MV-4-11 (cell line): Measurements from ENCODE around the gene MRM1.
A peak's percentile ranks its signal among the peaks of the same experiment; 100 is the strongest.

ENCODE experiments used
- DNase-seq: peaks from one replicate; lab custom pipeline; 2025; lab: John Stamatoyannopoulos, UW

MRM1 gene, protein sequence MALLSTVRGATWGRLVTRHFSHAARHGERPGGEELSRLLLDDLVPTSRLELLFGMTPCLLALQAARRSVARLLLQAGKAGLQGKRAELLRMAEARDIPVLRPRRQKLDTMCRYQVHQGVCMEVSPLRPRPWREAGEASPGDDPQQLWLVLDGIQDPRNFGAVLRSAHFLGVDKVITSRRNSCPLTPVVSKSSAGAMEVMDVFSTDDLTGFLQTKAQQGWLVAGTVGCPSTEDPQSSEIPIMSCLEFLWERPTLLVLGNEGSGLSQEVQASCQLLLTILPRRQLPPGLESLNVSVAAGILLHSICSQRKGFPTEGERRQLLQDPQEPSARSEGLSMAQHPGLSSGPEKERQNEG

DNA sequence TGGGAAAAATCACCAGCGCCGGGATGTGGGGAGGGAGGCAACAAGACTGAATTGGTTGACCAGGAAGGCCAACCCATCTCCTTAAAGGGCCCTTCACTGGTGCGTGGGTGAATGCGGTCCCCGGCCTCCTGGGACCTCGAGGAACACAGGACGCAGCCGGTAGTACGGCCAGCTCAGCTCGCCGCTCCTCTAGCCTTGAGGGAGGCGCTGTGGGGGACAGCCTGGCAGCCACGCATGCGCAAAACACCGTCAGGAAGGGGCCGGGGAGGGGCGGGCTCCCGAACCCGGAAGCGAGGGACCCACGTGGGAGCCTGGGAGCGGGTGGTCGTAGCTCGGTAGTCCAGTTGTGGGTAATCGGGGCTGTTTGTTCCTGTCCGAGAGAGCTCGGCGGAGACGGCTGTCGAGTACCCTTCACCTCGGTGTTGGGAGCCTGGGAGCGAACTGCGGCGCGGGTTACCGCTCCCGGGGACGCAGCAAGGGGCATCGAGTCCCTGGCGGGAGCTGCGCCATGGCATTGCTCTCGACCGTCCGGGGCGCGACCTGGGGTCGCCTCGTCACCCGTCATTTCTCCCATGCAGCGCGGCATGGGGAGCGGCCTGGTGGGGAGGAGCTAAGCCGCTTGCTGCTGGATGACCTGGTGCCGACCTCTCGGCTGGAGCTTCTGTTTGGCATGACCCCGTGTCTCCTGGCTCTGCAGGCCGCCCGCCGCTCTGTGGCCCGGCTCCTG is at the start of gene MRM1:
TSS of gene MRM1 (plus strand) at position 281 of the 727 bp plus-strand sequence. CDS start at position 509, 228 bp downstream.
- peak; percentile 93 for DNase-seq

DNA sequence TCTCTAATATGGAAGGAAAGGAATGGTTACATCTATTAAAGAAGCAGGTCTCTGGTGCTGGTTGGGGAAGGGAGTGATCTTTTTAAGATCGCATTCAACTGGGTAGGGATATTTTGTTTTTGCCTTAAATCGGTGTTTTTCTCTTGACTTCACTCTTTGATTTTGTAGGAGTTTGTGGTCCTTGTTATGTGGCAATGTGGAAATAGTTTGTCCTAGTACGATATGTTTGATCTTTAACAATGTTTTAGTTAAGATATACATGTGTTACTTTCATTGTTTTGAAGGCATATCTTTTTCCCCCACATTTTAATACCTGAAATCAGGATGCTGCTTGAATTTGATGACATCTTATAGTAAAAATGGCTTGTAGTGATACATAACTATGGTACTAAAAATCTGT is 47.9 kb upstream of the MRM1 start:
- DNase-seq, result no peak

DNA sequence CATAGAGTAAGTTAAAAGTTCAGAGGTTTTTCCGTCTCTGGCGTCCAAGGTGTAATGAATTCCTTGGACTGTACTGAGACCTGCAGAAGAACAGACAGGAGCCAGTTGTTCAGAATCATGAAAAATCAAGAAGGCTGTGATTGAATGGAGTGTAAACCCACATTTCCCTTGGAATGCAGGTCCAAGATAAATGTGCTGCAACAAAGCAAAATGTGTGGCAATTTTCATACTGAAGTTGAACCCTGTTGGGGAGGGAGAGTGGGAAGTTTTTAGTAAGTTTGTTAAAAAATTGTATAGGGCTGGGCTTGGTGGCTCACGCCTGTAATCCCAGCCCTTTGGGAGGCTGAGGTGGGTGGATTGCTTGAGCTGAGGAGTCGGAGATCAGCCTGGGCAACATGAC is 35.3 kb upstream of the MRM1 start:
- DNase-seq, result no peak

DNA sequence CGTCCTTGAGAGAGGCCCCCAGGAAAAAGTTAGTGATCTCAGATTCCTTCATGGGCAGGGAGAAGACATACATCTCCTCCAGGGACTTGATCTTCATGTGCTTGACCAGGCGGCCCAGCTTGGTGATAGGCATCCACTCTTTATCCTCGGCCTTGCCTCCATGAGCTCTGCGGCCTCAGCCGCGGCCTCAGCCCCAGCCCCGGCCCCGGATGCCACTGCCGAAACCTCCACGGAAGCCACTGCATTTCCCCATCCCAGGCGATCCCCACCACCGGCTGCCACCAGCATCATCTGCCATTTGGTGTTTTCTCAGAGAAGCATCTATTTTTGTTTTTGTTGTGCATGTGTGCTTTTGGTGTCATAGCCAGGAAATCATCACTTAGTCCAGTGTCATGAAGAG is 26.4 kb upstream of the MRM1 start:
- DNase-seq, result no peak

DNA sequence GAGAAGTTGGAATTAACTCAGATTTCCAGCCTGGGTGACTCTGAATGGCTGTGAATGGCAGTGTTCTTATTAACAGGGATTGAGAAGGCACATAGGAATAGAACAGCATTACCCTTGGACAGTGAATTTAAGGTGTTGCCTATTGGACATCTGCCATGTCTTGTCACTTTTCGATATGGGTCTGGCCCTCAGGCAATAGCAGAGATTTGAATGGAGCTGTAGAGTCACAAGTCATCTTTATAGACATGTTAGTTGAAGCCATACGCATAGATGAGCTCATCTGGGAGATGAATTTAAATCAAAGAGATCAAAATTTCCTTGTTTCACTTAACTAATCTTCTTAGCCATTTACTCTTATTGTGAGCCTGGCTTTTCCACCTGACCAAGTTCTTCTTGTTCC is 24.6 kb upstream of the MRM1 start:
- DNase-seq, result no peak

DNA sequence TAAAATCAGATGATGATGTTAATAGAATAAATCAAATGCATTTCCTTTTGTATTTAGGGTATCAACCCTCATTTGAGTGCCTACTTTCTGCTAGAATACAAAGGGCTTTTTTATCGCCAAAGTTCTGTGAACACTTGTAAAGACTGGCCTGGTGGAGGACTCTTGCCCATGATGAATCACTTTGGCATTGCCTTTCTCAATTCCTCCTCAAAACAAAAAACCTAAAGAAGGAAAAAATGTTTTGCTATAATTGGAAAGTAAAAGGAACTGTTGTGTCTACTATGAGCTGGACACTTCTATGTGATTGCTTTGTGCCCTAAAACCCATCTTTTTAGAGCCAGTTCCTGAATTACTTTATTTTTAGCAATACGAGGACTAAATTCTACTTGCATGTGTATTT is 22.7 kb upstream of the MRM1 start:
- DNase-seq, result peak; percentile 60

DNA sequence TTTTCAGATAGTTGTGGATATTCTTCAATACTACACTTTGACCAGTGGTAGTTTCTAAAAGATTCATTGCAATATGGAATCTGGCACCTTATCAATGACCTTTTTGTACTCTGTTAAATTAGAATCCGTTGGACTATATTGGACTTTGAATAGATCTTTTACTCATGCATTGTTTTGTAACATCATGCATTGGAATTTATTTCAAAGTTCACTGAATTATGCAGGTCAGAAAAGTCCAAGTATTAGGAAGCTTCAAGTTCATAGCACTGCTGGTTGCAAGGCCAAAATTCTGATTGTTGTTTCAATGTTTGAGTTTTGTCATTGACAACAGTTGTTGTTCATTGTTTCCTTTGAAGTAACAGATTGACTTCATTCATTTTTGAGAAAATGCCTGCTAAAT is 17.6 kb upstream of the MRM1 start:
- DNase-seq, result no peak

DNA sequence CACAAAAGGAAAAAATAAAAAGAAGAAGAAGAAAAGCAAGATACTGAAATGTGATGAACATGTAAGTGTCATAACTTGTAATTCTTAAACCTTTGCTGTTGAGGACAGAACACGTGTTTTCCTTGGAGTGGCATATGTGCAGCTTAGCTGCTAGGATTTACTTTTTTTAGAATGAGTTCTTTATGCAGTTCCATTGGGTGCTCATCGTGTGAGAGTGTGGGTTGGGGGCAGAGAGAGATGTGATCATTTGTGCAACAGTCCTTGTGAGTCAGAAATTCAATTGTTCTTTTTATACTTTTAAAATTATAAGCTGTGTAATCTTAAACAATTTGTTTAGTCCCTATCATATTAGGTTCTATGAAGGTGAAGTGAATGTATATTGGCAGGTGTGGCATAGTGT is 15.2 kb upstream of the MRM1 start:
- no peak for DNase-seq

DNA sequence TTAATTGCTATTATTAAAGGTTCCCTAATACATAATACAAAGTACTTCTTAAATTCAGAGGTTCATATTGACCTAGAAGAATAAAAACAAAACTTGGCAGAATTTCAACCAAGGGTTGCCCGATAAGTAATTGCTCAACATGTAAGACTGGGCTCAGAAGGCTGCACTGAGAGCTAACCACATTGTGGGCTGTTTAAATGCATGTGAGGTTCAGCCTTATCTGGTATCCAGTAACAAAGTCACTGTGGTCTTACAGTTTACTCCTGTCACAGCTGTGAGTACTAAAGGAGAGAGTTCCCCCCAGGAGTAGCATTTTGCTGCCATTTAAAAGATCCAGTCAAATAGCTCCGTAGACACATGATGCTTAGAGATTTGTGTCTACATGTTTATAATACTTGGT is 11.3 kb upstream of the MRM1 start:
- peak; percentile 97 for DNase-seq

DNA sequence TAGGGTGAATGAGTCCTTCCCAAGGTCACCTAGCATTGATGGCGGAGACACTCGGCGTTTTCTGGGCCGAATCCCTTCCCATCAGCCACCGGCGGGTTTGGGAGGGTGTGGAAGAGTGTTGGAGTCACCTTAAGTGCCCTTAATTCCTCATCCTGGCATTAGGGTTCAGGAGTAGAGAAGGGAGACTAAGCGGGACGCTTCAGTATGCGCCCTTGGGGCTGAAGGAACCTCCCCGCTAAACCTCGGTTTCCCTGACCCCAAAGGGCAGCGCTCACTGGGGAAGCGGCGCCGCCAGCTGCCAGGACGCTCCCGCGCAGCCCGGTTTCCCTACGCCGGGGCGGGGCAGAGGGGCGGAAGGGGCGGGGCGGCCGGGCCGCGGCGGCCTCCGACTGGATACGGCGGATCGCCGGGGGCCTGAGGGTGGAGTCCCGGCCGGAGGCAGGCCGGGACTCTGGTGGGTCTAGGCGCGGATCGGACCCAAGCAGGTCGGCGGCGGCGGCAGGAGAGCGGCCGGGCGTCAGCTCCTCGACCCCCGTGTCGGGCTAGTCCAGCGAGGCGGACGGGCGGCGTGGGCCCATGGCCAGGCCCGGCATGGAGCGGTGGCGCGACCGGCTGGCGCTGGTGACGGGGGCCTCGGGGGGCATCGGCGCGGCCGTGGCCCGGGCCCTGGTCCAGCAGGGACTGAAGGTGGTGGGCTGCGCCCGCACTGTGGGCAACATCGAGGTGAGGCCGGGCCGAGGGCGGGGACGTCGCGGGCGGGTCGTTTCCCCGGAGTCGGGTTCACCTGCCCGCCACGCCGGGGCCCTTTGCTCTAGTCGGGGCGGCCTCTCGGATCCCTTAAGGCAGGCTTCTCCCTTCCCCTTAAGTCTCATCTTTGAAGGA is 9.7 kb upstream of the MRM1 start, which contains the start of gene DHRS11:
TSS of gene DHRS11 (plus strand) at position 446 of the 882 bp plus-strand sequence. CDS start at position 577, 131 bp downstream.
- DNase-seq, result peak; percentile 61

DNA sequence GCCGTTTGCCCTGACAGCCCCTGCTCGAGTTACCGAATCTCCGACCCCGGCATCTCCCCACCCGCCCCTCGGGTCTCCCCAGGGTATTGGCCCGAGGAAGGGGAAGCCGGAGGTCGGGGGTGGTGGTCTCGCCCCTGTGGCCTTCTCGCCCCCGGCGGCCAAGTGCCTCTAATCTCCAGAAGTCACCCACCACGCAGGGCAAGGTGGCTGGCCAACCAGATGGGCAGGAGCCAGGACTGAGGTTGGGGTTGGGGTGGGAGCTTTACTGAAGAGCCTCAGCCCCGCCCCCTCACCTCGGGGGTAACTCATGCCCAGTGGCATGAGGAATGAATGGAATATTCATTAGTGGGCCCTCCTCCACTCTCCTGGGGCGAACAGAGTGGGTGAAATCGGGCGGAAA is 9.1 kb upstream of the MRM1 start:
- DNase-seq, result no peak

DNA sequence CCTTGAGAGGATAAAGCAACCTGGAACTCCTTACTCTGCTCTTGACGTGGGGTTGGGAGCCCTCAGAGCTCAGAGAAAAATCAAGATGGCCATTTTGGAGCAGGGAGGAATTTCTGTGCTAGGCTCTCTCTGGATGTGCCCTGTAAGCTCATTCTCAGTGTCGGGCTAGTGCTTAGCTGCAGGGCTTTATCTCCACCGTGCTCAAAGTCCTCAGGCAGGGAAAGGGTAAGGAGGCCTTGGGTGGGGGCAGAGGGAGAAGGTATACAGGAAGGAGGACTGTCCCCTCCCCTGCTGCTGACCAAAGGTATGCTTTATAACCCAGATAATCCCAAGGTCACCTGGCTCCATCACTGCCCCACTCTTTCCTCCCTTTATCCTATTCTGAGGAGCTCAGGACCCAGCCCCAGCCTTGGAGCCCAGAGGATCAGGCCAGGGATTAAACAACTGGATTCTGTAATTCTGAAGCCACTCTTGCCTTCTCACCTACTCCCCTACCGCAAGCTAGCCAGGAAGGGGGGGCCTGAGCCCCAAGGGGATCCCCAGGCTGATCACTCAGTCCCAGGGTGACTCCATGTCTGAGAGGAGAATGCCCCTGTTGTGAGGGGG is 8.6 kb upstream of the MRM1 start:
- DNase-seq, result no peak

DNA sequence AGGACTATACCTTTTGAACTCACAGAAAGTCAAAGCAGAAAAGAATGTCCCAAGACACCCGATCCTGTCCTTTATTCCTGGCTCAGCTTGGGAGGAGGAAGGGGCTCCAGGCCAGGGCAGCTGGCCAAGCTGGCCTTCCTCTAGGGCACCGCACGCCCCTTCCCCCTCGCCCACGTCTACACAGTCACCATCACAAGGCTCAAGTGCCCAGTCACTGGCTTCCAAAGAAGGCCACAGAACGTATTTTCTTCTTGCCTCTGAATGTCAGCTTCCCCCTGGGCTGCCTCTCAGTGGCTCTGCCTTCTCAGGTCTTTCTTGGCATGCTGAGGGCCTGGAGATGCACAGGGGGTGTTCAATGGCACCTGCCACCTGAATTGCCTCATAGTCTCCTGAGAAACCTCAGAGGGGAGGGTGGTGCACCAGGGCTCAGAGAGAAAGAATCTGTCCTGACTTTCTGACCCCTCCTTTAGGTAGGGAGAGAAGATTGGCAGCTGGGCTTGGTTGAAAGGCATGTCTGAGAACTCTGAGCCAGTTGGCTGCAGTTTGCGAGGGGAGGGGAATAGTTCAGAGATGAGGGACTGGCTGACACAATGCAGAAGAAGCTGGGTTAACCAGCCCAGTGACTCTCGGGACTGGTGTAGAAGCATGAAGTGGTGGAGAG is 7.6 kb upstream of the MRM1 start:
- DNase-seq, result no peak

DNA sequence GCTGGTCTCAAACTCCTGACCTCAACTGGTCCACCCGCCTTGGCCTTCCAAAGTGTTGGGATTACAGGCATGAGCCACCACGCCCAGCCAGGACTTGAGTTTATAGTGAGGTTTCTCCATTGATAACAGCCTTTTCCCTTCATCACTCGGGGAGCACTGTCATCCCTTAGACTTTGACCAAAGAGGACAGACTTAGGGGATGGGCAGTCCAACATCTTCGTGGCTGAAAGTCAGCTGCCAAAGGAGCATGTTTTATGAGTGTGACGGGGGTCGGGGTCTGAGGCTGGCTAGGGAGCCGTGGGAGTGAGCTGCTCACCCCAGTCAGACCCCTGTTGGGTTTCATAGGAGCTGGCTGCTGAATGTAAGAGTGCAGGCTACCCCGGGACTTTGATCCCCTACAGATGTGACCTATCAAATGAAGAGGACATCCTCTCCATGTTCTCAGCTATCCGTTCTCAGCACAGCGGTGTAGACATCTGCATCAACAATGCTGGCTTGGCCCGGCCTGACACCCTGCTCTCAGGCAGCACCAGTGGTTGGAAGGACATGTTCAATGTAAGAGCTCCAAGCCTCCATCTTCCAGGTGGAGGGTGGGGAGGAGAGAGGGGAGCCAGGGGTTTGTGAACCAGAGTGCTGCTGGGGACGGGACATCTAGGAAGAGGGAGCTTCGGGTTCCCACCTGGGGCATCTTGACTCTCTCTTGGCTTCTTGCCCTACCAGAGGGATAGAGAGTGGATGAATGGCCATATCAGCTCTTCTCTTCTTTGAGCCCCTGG is 6.6 kb upstream of the MRM1 start:
- no peak for DNase-seq

DNA sequence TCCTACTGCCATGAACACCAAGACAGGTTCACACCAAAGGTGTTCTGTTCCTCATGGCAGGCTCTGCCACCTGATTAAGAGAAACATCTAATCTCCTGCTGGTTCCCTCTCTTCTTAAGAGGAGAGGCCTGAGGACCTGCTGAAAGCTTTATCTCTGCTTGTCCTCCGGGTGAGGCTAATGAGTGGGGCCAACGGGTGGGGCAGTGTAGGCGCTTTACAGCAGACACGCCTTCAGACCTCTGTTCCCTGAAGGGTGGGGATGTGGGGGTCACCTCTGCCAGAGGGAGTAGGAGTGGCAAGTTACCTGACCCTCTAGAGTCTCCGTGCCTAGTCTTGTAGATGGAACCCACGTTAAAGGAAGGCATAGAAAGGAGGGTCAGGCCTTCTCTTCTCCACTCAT is 4.2 kb upstream of the MRM1 start:
- no peak for DNase-seq

DNA sequence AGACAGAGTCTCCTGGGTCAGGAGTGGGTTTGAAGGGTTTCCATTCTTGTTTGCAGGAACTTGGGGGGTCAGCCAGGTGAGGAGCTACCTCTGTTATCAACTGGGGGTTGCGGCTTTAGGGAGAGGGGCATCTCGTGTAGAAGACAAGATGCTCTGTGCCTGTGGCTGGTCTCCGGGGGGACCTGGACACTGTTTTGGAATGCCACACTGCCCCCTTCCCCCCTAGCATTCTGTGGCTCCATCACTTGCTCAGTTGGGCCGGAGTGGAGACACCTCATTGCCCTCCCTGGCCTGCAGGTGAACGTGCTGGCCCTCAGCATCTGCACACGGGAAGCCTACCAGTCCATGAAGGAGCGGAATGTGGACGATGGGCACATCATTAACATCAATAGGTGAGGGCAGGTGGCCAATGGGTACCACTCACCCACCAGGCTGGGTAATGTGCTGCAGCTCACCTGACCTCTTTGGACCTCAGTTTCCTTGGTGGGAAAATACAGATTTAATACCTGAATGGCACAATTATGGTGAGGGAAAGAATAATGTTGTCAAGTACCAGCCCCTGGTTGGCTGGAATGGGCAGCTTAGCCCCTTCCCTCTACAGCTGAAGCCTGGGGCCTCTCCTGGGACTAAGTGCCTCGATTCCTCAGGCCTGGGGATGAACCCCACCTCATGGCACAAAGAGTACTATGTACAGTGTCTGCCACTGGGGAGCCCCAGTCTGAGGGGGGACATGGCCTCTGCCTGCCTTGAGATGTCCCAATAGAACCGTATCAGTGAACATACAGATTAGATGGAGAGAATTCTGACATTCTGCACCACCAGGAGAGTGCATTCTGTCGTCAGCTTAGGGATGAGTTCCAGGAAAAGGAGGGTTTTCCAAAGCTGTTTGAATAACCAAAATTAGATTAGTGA is 3.3 kb upstream of the MRM1 start:
- DNase-seq, result no peak

DNA sequence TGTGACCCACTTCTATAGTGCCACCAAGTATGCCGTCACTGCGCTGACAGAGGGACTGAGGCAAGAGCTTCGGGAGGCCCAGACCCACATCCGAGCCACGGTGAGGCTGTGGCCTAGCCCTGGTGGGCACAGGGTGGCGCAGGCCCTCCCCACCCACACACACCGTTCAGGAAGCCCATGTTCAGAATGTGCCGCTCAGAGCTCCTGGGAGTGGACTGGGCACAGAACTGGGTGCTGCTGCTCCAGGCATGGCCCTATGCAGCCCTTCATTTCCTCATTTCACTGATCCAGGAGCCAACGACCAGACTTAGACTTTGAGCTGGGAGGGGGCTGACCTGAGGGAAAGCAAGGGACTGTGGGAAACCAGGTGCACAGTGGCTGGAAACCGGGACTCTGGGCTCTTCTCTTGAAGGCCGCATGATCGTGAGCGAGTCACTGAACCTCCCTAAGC is 2.4 kb upstream of the MRM1 start:
- DNase-seq, result no peak

DNA sequence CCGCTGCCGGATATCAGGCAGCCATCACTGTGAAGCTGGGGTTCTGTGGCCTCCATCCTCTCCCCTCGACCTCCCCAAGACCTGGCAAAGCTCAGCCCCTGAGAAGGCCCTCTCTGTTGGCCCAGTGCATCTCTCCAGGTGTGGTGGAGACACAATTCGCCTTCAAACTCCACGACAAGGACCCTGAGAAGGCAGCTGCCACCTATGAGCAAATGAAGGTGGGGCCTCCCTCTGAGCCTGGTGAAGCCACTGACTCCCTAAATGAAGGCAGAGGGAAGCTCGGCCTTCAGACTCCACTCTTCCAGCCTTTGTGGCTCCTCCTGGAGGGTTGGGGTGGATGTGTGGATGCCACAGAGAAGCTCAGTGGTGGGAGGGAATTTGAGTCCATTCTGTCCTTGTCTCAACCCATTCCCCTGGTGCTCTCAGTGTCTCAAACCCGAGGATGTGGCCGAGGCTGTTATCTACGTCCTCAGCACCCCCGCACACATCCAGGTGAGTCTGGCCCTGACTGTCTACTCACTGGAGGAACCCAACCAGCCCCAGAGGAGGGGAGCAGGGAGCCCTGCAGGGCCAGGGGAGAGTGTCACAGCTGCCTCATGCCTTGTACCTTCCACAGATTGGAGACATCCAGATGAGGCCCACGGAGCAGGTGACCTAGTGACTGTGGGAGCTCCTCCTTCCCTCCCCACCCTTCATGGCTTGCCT is 1.7 kb upstream of the MRM1 start:
- DNase-seq, result no peak

DNA sequence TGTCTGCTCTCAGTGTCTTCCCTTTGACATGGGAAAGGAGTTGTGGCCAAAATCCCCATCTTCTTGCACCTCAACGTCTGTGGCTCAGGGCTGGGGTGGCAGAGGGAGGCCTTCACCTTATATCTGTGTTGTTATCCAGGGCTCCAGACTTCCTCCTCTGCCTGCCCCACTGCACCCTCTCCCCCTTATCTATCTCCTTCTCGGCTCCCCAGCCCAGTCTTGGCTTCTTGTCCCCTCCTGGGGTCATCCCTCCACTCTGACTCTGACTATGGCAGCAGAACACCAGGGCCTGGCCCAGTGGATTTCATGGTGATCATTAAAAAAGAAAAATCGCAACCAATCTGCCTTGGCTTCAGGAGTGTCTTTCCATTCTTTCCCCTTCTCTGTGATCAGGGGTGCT is 918 bp upstream of the MRM1 start:
- DNase-seq, result no peak
